DMS114 treated with DMSO at 0.1 percent for 48 hours (cell line): Measurements from ENCODE around the gene SENP8.

Experiments used
- DNase-seq: peaks from one replicate; lab custom pipeline; 2025; ENCODE audit not compliant: unreplicated experiment; lab: John Stamatoyannopoulos, UW

SENP8 gene

DNA sequence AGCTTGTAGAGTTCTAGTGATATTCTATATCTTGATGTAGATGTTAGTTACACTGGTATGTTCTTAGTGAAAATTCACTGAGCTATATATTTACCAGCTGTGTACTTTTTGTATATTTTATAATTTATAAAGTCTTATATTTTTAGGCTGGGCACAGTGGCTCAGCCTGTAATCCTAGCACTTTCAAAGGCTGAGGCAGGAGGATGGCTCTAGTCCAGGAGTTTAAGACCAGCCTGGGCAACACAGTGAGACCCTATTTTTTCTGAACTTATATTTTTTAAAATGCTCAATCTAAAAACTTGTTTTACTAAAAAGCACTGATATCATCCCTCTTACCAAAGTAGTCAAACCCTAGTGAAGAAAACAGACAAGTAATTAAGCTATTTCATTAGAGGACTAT, 5.4 kb upstream of the SENP8 start:
- no peak for DNase-seq

DNA sequence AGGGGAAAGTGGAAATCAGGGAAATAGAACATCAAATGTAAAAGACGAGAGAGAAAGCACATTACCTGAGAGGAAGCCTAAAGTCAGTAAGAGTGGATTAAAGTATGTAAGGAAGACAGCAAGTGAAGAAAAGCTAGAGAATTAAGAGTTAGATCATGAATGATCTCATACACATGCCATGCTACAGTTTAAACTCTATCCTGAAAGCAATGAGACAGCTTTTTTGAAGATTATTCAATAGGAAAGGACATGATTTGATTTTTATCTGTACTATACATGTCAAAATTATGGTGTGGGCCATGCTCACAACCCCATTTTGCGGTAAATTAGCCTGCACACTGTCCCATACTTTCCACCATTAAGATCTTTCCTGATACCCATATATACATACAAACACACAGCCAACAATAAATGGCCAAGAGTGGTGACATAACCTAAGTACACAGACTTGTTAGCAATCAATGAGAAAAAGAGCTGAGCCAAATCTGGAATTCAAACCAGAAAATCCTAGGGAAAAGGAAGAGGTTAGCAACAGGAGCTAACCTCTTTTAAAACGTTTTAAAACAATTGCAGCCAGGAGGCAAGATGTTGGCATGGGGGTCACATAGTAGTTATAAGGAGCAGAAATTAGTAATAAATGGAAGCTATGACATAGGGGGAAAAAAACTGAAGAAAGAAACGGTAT, 4.7 kb upstream of the SENP8 start:
- no peak for DNase-seq

DNA sequence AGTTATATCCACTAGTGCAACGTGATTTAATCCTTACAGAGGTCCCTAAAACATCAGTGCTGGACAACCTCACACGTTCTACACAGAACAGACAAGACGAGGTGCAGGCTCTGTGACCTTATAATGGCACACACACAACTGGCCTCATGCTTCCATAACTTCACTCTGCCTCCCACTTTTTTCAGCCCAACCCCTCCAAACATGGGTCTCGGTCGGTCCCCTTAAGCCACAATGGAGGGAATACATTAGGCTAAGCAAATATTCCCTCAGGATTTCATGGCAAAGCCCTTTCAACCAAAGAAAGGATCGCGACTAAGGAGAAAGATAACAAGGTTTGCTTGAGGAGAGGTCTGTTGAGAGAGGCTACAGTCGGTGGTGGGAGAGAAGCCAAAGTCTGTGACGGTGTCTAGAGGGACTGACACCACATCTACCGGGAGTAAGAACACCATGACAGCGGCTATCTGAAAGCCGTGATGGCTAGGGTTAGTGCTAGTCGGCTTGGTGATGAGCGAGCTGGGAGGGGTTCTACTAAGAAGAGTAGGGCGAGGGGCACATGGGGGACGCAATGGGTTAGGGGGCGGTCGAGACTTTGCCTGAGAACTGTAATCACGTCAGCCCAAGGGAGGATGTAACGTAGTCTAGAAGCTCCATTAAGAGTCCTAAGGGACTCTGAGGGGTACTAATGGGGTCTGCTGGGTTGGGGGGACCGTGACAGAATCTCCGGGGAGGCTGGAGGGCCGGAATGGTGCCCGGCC, 1.3 kb upstream of the SENP8 start:
- peak; percentile 74 for DNase-seq

DNA sequence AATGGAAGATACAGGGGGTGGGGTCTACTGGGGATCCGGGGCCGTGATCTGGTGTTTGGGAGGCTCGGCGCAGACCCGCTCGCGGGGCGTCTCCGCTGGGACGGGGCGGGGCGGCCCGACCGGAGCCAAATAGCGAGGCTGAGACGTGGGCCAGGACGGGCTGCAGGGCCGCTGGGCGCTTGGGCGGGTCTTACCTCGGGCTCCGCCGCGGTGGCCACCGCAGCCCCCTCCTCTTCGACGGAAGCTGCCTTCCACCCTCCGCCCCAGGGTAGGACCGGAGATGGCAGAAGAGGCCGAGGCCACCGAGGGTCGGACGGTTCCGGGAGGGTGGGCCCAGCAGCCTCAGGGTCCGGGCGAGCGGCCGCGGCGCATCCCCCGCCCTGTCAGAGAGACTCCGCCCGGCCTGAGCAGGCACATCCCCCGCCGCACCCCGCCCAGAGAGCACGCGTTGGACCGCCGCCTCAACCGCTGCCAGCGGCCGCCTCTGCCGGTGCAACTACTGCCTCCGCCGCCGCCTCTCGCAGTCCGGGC, 652 bp upstream of the SENP8 start:
- DNase-seq: peak; percentile 81

DNA sequence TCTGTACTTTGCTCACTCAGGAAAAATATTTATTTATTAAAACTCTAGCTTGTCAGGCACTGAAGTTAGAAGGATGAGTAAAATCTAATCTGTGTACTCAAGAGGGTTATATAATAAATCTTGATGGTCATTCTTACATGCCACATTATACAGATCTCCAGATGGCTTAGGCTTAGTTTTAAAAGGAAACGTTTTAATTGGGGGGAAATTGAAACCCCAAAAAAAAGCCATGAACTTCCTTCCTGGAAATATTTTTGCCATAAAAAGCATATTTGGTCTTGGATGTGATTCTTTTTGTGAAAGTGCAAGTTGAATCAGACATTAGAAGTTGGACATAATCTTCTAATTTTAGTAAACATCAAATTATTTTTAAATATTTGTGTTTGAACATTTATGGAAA, 6.0 kb downstream of the SENP8 start:
- DNase-seq: no peak

DNA sequence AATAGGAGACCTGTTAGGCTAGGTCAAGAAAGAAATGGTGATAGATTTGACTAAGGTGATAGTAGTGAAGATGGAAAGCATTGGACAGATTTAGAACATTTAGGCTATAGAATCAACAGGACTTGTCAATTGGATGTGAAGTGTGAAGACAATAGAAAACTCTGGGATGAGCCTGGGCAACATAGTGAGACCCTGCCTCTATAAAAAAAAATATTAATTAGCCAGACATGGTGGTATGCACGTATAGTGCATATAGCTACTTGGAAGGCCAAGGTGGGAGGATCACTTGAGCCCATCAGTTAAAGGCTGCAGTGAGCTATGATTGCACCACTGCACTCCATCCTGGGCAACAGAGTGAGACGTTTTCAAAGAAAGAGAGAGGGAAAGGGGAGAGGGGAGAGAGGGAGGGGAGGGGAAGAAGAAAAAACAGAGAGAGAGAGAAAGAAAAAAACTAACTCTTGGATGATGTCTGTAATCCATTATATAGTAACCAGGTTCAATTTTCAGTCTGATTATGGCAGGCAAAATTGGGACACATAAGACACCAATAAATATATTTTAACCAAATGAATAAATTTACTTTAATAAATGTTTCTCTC, 9.6 kb downstream of the SENP8 start:
- no peak for DNase-seq

DNA sequence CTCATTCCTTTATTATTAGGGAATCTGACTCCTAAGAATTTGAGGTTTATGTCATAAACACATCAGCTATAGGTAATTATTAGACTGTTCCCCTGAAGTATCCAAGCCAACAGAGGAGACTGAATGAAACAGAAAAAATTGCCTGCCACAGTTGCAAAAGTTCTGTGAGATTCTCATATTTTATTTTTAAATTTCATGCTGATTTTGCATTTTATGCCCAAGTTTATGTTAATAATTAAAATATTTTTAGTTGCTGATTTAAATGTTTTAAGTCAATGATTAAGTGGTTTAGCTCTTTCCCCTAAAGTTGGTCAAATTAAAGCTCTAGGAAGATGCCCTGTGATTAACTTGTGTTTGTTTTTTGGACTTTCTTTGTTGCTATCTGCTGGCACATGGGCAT, 10.2 kb downstream of the SENP8 start:
- DNase-seq: no peak

DNA sequence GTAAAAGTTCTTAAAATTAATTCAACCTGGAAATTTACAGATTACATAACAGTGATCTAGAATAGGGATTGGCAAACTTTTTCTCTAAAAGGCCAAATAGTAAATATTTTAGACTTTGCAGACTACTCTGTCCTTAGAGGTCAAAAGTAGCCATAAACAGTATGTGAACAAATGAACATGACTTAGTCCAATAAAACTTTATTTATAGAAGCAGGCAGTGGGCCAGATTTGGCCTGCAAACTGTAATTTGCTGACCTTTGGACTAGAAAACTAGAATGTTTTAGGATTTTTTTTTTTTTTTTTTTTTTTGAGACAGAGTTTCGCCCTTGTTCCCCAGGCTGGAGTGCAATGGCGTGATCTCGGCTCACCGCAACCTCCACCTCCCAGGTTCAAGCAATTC, 12.1 kb downstream of the SENP8 start:
- DNase-seq: no peak

DNA sequence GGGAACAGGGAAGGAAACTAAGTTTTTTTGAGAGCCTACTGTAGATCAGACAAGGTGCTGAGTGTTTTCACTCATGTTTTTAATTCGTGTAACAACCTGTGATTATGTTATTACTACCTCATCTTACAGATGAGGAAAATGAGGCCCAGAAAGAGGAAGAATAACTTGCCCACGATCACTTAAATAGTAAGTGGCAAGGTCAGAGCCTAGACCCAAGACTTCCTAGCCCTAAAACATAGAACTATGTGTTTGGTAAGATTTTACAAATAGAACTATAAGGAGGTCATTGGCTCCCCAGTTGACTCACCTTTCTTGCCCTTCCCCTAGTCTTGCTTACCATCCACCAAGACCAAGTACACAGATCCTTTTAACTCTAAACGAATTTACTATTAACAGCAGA, 13.7 kb downstream of the SENP8 start:
- DNase-seq: no peak

DNA sequence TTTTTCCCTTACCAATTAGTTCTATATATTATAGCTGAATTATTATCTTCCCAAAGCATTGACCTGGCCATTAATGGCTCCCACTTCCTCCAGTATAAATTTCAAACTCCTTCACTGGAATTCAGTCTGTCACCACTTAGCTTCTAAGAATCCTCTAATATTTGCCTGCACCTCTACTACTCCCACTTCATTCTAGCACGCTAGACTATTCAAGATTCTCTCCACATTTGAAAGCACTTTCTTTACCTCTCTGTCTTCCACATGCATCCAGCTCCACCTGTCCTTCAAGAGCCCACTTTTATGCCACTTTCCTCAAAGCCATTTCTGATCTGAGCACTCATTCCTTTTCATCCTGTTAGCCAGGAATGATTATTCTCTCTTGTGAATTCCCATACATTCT, 15.0 kb downstream of the SENP8 start:
- no peak for DNase-seq

DNA sequence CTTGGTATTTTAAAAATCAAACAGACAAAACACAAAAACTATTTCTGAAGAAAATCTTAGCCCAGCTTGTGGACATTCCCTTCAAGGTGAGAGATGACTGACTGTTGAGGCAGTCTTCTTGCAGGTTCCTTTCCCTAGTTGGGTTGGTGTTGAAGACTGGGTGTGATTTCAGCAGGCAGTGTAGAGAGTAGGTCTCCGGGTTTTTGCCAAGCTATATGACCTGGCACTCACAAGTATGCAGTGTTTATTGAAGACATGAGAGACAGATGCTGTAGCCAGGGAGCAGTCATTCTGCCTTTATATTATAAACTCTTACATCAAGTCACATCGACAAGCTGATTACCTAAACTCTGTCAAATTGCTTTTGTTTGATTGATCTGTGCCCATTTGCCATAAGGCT, 17.5 kb downstream of the SENP8 start:
- no peak for DNase-seq

DNA sequence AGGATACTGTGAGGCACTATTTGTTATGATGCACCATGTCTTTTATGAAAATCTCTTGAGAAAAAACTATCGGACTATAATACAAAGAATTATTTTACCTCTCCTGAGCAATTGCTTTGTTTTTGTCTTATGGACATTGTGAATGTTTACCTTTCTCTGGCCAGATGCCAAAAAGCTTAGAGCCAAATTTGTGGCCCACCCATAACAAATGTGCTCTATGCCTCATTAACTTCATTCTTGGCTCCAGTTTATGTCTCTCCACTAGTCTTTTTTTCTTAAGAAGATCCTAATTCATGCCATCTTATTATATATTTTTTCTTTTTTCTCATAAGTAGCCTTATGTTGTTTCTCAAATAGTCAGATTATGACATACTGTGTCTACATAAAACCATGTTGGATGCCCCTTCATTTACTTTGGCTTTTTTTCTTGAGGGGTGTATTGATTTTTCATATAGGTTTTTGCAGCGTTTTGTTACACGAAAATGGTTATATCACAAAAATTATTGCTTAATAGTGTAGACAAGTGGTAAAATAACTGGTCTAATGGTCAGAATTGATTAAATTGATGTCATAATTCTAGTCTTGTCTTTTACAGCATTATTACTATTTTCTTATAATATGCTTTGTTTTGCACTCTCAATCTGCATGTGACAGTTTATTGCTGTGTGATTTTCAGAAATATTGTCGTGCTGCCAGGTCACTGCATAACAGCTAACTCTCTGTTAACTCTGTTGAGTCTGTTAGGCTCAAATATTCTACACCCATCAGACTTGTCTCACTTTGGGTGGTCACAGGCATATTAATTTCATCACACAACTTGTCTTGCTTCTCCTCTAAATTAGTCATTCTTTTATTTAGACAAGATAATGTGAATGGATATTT, 18.2 kb downstream of the SENP8 start:
- DNase-seq: no peak

DNA sequence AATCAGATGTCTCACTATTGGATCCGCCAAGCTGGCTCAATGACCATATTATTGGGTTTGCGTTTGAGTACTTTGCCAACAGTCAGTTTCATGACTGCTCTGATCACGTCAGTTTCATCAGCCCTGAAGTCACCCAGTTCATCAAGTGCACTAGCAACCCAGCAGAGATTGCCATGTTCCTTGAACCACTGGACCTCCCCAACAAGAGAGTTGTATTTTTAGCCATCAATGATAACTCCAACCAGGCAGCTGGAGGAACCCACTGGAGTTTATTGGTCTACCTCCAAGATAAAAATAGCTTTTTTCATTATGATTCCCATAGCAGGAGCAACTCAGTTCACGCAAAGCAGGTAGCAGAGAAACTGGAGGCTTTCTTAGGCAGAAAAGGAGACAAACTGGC, 21.5 kb downstream of the SENP8 start:
- no peak for DNase-seq

DNA sequence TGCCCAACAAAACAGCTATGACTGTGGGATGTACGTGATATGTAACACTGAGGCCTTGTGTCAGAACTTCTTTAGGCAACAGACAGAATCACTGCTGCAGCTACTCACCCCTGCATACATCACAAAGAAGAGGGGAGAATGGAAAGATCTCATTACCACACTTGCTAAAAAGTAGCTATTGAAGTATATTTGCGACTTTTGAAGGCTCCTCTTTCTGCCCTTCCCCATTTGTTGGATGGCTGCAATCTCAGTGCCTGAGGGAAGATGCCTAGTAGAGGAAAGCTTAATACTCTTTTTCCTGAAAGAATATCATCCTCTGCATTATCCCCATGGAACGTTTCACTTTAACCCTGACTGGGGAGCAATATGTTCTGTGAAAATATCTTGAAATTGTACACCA, 21.9 kb downstream of the SENP8 start:
- no peak for DNase-seq

DNA sequence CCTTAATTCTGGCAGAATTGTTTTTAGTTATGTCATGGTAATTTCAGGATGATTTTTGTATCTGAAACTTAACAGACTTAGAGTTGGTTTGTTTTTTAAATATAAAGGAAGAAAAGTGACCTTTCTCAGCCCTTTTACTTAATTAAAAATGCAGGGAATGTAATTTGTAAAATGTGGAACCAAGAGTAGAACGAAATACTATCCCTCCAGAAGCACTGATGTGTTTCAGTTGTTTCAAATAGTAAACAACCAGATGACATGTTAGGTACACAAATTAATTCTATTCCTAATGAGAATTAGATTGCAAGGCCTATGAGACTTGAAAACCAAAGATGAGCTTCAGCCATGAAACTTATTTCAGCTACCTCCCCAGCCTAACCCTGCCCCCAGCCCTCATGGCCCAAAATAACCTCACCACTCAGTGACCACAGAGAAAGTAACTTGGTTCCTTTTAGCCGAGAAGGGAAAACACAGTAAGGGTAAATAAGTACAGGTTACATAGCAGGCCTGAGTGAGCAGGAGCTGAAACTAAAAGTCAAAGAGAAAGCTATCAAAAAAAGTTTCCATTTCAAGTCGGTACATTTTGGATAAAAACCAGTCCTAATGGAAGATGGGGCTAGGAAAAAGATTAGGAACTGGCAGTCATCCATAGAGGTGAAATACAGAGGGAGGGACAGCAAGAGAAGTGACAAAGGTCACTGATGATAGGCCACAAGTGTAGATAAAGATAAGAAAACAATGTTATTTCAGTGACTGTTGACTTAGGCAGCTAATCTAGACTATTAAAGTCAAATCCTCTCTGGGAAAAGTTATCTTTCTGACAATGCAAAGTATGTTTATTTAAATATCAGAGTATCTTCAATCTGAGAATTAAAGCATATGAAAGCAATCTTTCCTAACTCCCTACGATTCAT, 23.2 kb downstream of the SENP8 start:
- no peak for DNase-seq

DNA sequence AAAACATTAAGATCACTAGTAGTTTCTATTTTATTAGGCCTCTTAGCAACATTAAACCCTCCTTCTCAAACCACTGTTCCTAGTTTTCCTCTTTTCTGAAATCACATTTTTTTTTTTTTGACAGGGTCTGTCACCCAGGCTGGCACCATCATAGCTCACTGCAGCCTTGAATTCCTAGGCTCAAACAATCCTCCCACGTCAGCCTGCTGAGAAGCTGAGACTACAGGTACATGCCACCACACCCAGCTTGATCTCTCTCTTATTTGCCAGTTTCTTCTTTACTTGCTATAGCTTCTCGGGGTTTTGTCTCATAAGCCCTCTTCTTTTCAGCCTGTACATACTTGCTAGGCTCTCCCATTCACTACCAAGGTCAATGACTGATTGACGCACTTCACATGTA, 28.0 kb downstream of the SENP8 start:
- DNase-seq: no peak

DNA sequence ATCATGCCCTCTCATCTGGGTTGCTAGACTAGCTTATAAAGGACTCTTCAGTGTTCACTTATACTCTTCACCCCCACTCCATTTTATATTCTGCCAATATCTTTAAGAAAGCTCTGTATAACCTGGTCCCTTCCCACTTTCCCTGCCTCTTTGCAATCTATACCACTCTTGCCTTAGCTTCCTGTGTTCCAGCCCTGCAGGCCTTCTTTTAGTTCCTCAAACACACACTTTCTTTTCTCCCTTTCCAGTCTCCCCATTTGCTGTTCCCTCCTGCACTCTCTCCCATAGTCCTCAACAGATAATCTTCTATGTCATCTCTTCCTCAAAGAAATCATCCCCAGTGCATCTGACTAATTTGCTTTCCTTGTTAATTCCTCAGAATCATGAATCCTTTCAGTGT, 28.7 kb downstream of the SENP8 start:
- DNase-seq: no peak

DNA sequence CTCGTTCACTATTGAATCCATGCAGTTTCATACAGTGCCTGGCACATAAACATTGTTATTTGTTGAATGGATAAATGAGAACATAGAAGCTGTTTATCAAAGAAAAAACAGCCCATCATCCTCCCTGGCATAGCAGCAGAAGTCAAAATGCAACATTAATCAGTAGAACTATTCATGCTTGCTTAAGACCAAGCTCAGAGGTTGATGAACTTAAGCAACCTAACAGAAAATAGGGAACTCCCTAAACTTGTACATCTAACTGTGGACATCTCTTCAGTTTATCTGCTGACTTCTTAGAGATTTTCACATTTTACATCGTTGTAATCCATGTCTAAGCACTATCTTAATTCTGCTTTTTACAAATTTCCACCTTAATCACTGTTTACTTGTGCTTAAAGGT, 29.2 kb downstream of the SENP8 start:
- no peak for DNase-seq

DNA sequence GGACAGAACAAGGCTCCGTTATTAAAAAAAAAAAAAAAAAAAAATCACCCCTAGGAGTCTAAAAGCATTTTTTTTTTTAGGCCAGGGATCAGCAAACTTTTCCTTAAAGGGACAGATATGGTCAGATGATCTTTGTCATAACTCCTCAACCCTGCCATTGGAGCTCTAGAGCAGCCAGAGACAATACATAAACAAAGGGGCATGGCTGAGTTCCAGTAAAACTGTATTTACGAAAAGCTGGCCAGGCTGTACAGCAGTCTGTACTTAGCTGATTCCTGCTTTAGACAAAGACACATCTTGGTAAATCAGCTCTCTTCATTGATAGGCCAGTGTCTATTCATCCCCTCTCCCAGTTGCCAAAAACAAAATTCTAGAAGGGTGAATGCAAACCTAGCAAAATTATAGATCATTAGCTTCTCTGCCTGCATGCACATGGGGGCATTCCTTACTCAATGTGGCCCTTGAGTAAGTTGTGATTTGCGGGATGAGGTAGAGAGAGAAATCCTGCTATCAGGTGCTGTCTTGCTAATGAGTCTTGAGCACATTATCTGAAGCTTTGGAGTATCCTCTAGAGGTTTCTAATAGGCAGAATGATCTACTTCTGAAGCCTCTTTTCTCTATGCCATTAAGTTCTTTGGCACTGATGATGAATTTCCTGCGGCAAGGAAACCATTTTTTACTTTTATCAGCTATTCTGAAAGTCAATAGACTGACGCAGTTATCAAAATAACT, 35.2 kb downstream of the SENP8 start:
- DNase-seq: no peak

DNA sequence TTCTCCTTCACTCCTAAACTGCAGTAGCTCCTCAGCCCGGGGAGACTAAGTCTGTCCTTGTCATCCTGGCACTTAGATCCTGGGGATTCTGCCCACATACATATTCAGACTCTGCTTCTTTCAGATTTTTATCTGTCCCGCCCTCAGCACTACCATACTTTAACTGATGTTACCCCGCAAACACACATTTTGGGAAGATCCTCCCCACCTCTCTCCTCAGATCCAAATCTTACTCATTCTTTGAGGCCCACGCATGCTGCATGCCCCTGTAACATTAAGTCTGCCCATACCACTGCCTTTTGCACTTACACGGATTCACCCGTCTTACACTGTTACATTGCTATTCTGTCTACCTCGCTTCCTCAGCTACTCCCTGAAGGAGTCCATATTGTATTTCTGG, 36.1 kb downstream of the SENP8 start:
- no peak for DNase-seq
